ENCODE measurements around the gene FBXL14. TPM values are rescaled to one million over a fixed set of nuclear protein-coding genes. Genes with fewer than 3 reads are reported as not detected.

FBXL14 gene
- total RNA-seq, 4 donors from 2014 or later = 12.0 to 22.6 (median 16.0) TPM

- Histone ChIP-seq H3K9me3 (no peaks in the 10 kb centered on the region), H3K27ac (replicated peaks in 1 of 4) (no peak overlapping the region), H3K4me3 (no peak overlapping the region), H3K4me1 (peaks cover 0 to 20% (median 15%) of the 10 kb centered on the region in 4 donors), H3K27me3 (no peaks in the 10 kb centered on the region), H3K36me3 (no peaks in the 10 kb centered on the region)
- intact Hi-C loops (cut with DNase I) = no loop called here
- TF ChIP-seq POLR2A (IDR thresholded peaks at IDR 0.05; ENCODE audit: low read depth) (no peak), CTCF (IDR thresholded peaks at IDR 0.05) (no peak), EP300 (IDR thresholded peaks at IDR 0.05) (no peak), POLR2AphosphoS5 (IDR thresholded peaks at IDR 0.05) (no peak)
- WGBS = 78% methylated on average over 3 of the region's 3 CpGs
- DNase-seq (ENCODE audit: extremely low spot score) = no peak
Observed at GRCh38 chr12:1622406-1622805, 28.0 kb upstream of the FBXL14 start.

GRCh38 chr12:1620092-1620491 is 25.7 kb upstream of the FBXL14 start:
- intact Hi-C loops (cut with DNase I) = no loop called here
- peaks cover 0 to 8% (median 4%) of the 10 kb centered on the region in 4 donors for H3K4me1 ChIP-seq
- H3K4me3 ChIP-seq = no peak overlapping the region
- DNase-seq (ENCODE audit: extremely low spot score) = no peak
- TF ChIP-seq EP300 (IDR thresholded peaks at IDR 0.05) (no peak), POLR2A (IDR thresholded peaks at IDR 0.05; ENCODE audit: low read depth) (no peak), POLR2AphosphoS5 (IDR thresholded peaks at IDR 0.05) (no peak), CTCF (IDR thresholded peaks at IDR 0.05) (no peak)
- no peak overlapping the region for H3K27ac ChIP-seq (replicated peaks in 1 of 4)
- no peaks in the 10 kb centered on the region for H3K9me3 ChIP-seq
- H3K36me3 ChIP-seq = no peaks in the 10 kb centered on the region
- H3K27me3 ChIP-seq = no peaks in the 10 kb centered on the region
- WGBS = 52% methylated on average over 1 of the region's 1 CpG

- WGBS = 73% methylated on average over 8 of the region's 8 CpGs
- intact Hi-C loops (cut with DNase I) = loop anchor here (5.0 kb wide), 1 partner anchor 63 kb away; no protein-coding TSS in a partner anchor
- Histone ChIP-seq H3K36me3 (no peaks in the 10 kb centered on the region), H3K27ac (replicated peaks in 1 of 4) (no peak overlapping the region), H3K9me3 (no peaks in the 10 kb centered on the region), H3K4me3 (no peak overlapping the region), H3K27me3 (no peaks in the 10 kb centered on the region), H3K4me1 (peaks cover 0 to 4% (median under 1%) of the 10 kb centered on the region in 4 donors)
- TF ChIP-seq POLR2AphosphoS5 (IDR thresholded peaks at IDR 0.05) = peak in 1 of 2 donors; percentile 10
- no peak for TF ChIP-seq EP300 (IDR thresholded peaks at IDR 0.05)
- no peak for DNase-seq (ENCODE audit: extremely low spot score)
Observed at GRCh38 chr12:1619587-1619986, 25.2 kb upstream of the FBXL14 start.

- no peaks in the 10 kb centered on the region for H3K27me3 ChIP-seq
- no peak for TF ChIP-seq EP300 (IDR thresholded peaks at IDR 0.05)
- no peak for TF ChIP-seq CTCF (IDR thresholded peaks at IDR 0.05)
- no peak for TF ChIP-seq POLR2AphosphoS5 (IDR thresholded peaks at IDR 0.05)
- TF ChIP-seq POLR2A (IDR thresholded peaks at IDR 0.05; ENCODE audit: low read depth) = no peak
- no peaks in the 10 kb centered on the region for H3K9me3 ChIP-seq
- no peak overlapping the region for H3K27ac ChIP-seq (replicated peaks in 1 of 4)
- H3K36me3 ChIP-seq = no peaks in the 10 kb centered on the region
- H3K4me3 ChIP-seq = no peak overlapping the region
- intact Hi-C loops (cut with DNase I) = loop anchor here (5.0 kb wide), 1 partner anchor 63 kb away; no protein-coding TSS in a partner anchor
- 83% methylated on average over 4 of the region's 4 CpGs for WGBS
- DNase-seq (ENCODE audit: extremely low spot score) = no peak
- peaks cover 0 to 4% (median 0%) of the 10 kb centered on the region in 4 donors for H3K4me1 ChIP-seq
Observed at GRCh38 chr12:1619159-1619558, 24.8 kb upstream of the FBXL14 start.

- Histone ChIP-seq H3K27ac (replicated peaks in 1 of 4) (no peak overlapping the region), H3K4me3 (no peak overlapping the region), H3K27me3 (no peaks in the 10 kb centered on the region), H3K36me3 (no peaks in the 10 kb centered on the region), H3K9me3 (no peaks in the 10 kb centered on the region), H3K4me1 (peaks cover 0 to 4% (median 0%) of the 10 kb centered on the region in 4 donors)
- intact Hi-C loops (cut with DNase I) = loop anchor here (5.0 kb wide), 1 partner anchor 64 kb away; no protein-coding TSS in a partner anchor
- DNase-seq (ENCODE audit: extremely low spot score) = no peak
- TF ChIP-seq CTCF (IDR thresholded peaks at IDR 0.05) (no peak), EP300 (IDR thresholded peaks at IDR 0.05) (no peak), POLR2A (IDR thresholded peaks at IDR 0.05; ENCODE audit: low read depth) (no peak), POLR2AphosphoS5 (IDR thresholded peaks at IDR 0.05) (no peak)
Observed at GRCh38 chr12:1618489-1618888, 24.1 kb upstream of the FBXL14 start.

All from esophagus muscularis mucosa (tissue), 4 donors.